ENCODE measurements around the gene TRAM2.

- TF ChIP-seq POLR2A (IDR thresholded peaks at IDR 0.05) (no peak), CTCF (IDR thresholded peaks at IDR 0.05) (no peak)
Observed at GRCh38 chr6:52595000-52595795, 18.3 kb upstream of the TRAM2 start.

All from right lobe of liver (tissue), 4 donors.